HL-60 (cell line): Measurements from ENCODE around the gene FLAD1.

ENCODE experiments used
- DNase-seq, 2 experiments: peaks; one replicate each; pipeline ENCODE4 v3.0.0-alpha.2; 2010 to 2020; ENCODE audit warnings: low read depth in 1 of 2, low spot score in 1 of 2
- H3K27ac ChIP-seq: fragments of 250-450 bp; sonication (Bioruptor Pico); replicated peaks from 2 replicates; pipeline ENCODE4 v1.5.1; 2020; ENCODE audit warnings: mild to moderate bottlenecking, moderate library complexity
- H3K27me3 ChIP-seq: fragments of 250-450 bp; sonication (Bioruptor Pico); 2 replicates; pipeline ENCODE4 v1.5.1; 2021; ENCODE audit warnings: mild to moderate bottlenecking, moderate library complexity; ENCODE audit not compliant: insufficient read depth, poor library complexity, severe bottlenecking
- H3K4me3 ChIP-seq: replicated peaks from 2 replicates; pipeline ENCODE4 v1.5.1; 2011; ENCODE audit warnings: mild to moderate bottlenecking, control low read depth, low read length; ENCODE audit not compliant: insufficient read depth
- CTCF ChIP-seq: IDR thresholded peaks from one replicate; pipeline ENCODE4 v1.5.1; 2011; ENCODE audit warnings: low read length, control low read depth, inconsistent platforms; ENCODE audit not compliant: insufficient read depth
- GABPA ChIP-seq: IDR thresholded peaks from 2 replicates; pipeline ENCODE4 v1.6.1; 2012; ENCODE audit warnings: low read depth
- POLR2AphosphoS5 ChIP-seq: IDR thresholded peaks from 2 replicates; pipeline ENCODE4 v1.6.1; 2012; ENCODE audit warnings: low read depth
- REST ChIP-seq: IDR thresholded peaks from 2 replicates; pipeline ENCODE4 v1.6.1; 2012; ENCODE audit warnings: low read depth; ENCODE audit not compliant: insufficient replicate concordance
- SPI1 ChIP-seq: IDR thresholded peaks from 2 replicates; pipeline ENCODE4 v1.6.1; 2012; ENCODE audit warnings: low read depth, mild to moderate bottlenecking, borderline replicate concordance

The FLAD1 gene

DNA sequence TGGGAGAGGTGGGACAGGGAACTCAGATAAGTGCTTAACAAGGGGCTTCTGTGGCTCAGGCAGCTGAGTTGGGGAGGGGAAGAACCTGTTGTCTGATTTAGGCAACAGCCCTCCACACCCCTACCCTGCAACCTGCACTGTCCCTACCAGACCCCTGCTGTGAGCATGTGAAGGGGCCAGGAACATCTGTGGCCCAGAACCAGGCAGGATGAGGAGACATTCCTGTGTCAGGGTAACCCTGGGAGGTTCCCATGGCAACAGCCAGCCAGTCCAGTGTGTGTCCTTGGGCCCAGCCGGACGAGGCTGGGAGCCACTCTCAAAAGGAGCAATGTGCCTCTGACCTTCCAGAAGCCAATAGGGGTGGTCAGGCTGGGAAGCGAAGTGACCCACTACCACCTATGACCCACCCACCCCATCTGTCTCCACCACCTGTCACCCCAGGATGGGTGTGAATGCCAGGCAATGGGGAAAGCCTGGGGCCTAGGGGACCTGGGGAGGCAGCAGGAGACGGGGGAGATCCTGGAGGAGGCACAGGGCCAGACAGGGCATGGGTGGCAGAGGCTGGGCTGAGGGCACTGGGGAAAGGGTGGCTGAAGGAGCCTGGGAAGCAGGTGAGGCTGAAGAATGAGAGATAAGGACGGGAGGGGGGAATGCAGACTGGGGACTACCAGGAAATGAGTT lies 41.7 kb upstream of the FLAD1 start:
- TF ChIP-seq CTCF = no peak
- no peak for TF ChIP-seq SPI1
- TF ChIP-seq GABPA = no peak
- TF ChIP-seq REST = no peak
- no peak for TF ChIP-seq POLR2AphosphoS5
- Histone ChIP-seq H3K27me3 (no peaks in the 10 kb centered on the region), H3K4me3 (no peak overlapping the region), H3K27ac (no peak overlapping the region)
- no peak for DNase-seq

- H3K4me3 ChIP-seq = no peak overlapping the region
- H3K27ac ChIP-seq = peak overlapping the region; percentile 26
These were observed 39.3 kb upstream of the FLAD1 start for GRCh38 chr1:154943649-154944400.

More at GRCh38 chr1:154943649-154944400, 39.3 kb upstream of the FLAD1 start:
- peak in 1 of 2 experiments; percentile 83 for DNase-seq
- 0 out of 2 replicates have a peak, but pooled peaks have one; percentile 0 for TF ChIP-seq SPI1
- TF ChIP-seq REST = no peak
- no peak for TF ChIP-seq POLR2AphosphoS5
- peak; percentile 84 for TF ChIP-seq CTCF
- no peak for TF ChIP-seq GABPA
- no peaks in the 10 kb centered on the region for H3K27me3 ChIP-seq
